ENCODE measurements around the gene HMCN1. TPM values are rescaled to one million over a fixed set of nuclear protein-coding genes. Genes with fewer than 3 reads are reported as not detected.

The HMCN1 gene
- polyA plus RNA-seq, 1 donor from 2014 or later: 0.66 TPM

GRCh38 chr1:186091222-186091720, 357.1 kb downstream of the HMCN1 start:
- no peak overlapping the region for H2AFZ ChIP-seq (ENCODE audit: low read depth, low read length)
- H3K27me3 ChIP-seq (ENCODE audit: insufficient read depth, low read depth, low read length): no peaks in the 10 kb centered on the region
- H4K20me1 ChIP-seq (ENCODE audit: insufficient read depth): no peaks in the 10 kb centered on the region
- H3K27ac ChIP-seq (ENCODE audit: low read length): no peak overlapping the region
- no peaks in the 10 kb centered on the region for H3K79me2 ChIP-seq (replicated peaks; ENCODE audit: insufficient read depth, low read length)
- no peak overlapping the region for H3K9ac ChIP-seq (ENCODE audit: low read length)
- no peak overlapping the region for H3K4me2 ChIP-seq (ENCODE audit: low read length)
- no peaks in the 10 kb centered on the region for H3K36me3 ChIP-seq (ENCODE audit: insufficient read depth, low read length)
- no peaks in the 10 kb centered on the region for H3K9me3 ChIP-seq (ENCODE audit: low read length)
- TF ChIP-seq CTCF (IDR thresholded peaks at IDR 0.05; ENCODE audit: poor library complexity, severe bottlenecking) (no peak), REST (IDR thresholded peaks at IDR 0.05; ENCODE audit: borderline replicate concordance) (no peak), RAD21 (conservative IDR thresholded peaks at IDR 0.05) (no peak), EP300 (conservative IDR thresholded peaks at IDR 0.05; ENCODE audit: poor library complexity, severe bottlenecking) (no peak), TAF1 (IDR thresholded peaks at IDR 0.05; ENCODE audit: low read depth) (no peak), SMC3 (conservative IDR thresholded peaks at IDR 0.05; ENCODE audit: poor library complexity) (no peak), MXI1 (conservative IDR thresholded peaks at IDR 0.05; ENCODE audit: poor library complexity, severe bottlenecking) (no peak), EZH2 (IDR thresholded peaks at IDR 0.05; ENCODE audit: borderline replicate concordance, insufficient read depth, low read length, poor library complexity, severe bottlenecking) (no peak)
- no peak overlapping the region for H3K4me3 ChIP-seq (ENCODE audit: low read length)
- no peaks in the 10 kb centered on the region for H3F3A ChIP-seq (ENCODE audit: insufficient read depth, low read length, poor library complexity, severe bottlenecking)
- H3K9me2 ChIP-seq (ENCODE audit: insufficient read depth, low read length): no peaks in the 10 kb centered on the region

- no peak overlapping the region for H3K4me2 ChIP-seq (ENCODE audit: low read length)
- H3K9ac ChIP-seq (ENCODE audit: low read length): no peak overlapping the region
- H3K27ac ChIP-seq (ENCODE audit: low read length): no peak overlapping the region
These were observed 359.2 kb downstream of the HMCN1 start for GRCh38 chr1:186093437-186093836.

More at GRCh38 chr1:186093437-186093836, 359.2 kb downstream of the HMCN1 start:
- no peaks in the 10 kb centered on the region for H3K36me3 ChIP-seq (ENCODE audit: insufficient read depth, low read length)
- H3F3A ChIP-seq (ENCODE audit: insufficient read depth, low read length, poor library complexity, severe bottlenecking): no peaks in the 10 kb centered on the region
- no peak overlapping the region for H3K4me3 ChIP-seq (ENCODE audit: low read length)
- no peaks in the 10 kb centered on the region for H3K9me3 ChIP-seq (ENCODE audit: low read length)
- H3K27me3 ChIP-seq (ENCODE audit: insufficient read depth, low read depth, low read length): no peaks in the 10 kb centered on the region
- no peaks in the 10 kb centered on the region for H3K79me2 ChIP-seq (replicated peaks; ENCODE audit: insufficient read depth, low read length)
- no peaks in the 10 kb centered on the region for H3K9me2 ChIP-seq (ENCODE audit: insufficient read depth, low read length)
- no peak overlapping the region for H2AFZ ChIP-seq (ENCODE audit: low read depth, low read length)
- no peaks in the 10 kb centered on the region for H4K20me1 ChIP-seq (ENCODE audit: insufficient read depth)
- no peak for TF ChIP-seq SMC3 (conservative IDR thresholded peaks at IDR 0.05; ENCODE audit: poor library complexity)
- TF ChIP-seq CTCF (IDR thresholded peaks at IDR 0.05; ENCODE audit: poor library complexity, severe bottlenecking): no peak
- TF ChIP-seq EZH2 (IDR thresholded peaks at IDR 0.05; ENCODE audit: borderline replicate concordance, insufficient read depth, low read length, poor library complexity, severe bottlenecking): no peak
- TF ChIP-seq RAD21 (conservative IDR thresholded peaks at IDR 0.05): no peak
- TF ChIP-seq EP300 (conservative IDR thresholded peaks at IDR 0.05; ENCODE audit: poor library complexity, severe bottlenecking): no peak
- TF ChIP-seq REST (IDR thresholded peaks at IDR 0.05; ENCODE audit: borderline replicate concordance): no peak
- no peak for TF ChIP-seq TAF1 (IDR thresholded peaks at IDR 0.05; ENCODE audit: low read depth)
- no peak for TF ChIP-seq POLR2AphosphoS5 (IDR thresholded peaks at IDR 0.05)
- TF ChIP-seq MXI1 (conservative IDR thresholded peaks at IDR 0.05; ENCODE audit: poor library complexity, severe bottlenecking): no peak
